ENCODE measurements around the gene IL21R.
"Not testable (repeated sequence)": the region's sequence is repeated elsewhere in the genome, so short reads cannot be mapped to it uniquely, and the experiment has no call there.

IL21R gene

GRCh38 chr16:27427538-27427937 lies 25.6 kb downstream of the IL21R start:
- no peak for DNase-seq (ENCODE audit: low read depth)

DNA sequence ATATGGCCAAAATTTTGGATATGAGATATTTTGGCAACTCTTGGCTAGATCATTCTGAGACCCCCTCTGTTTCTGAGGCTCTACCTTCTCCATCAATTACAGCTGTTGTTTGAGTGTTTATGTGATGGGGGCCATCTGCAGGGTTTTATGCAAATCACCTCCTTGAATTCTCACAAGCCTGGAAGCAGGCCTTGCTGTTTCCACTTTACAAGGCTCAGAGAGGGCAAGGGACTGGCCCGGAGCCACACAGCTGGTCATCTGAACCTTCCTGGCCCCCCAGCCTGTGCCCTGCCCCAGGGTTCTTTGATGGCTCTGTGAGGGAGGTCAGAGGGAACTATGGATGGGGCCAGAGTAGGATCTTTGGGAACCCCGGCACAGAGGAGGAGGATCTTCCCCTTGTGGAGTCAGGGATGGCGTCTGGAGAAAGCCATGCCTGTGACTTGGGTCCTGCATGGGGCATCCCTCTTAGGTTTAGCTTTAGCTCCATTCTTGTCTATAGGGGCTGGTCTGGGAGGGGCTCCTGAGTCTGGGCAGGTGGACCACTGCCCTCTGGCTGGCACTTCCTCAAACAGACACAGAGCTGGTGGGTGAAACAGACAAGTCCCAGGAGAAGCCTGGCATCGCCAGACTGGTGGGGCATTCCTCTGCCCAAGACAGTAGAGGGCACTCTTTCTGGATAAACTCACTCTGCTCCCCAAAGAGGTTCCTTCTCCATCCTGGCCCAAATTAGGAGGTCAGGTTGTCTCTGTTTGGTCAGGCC lies 26.2 kb downstream of the IL21R start:
- no peak for DNase-seq (ENCODE audit: low read depth)

GRCh38 chr16:27429330-27429871 lies 27.4 kb downstream of the IL21R start:
- DNase-seq (ENCODE audit: low read depth) = no peak

DNA sequence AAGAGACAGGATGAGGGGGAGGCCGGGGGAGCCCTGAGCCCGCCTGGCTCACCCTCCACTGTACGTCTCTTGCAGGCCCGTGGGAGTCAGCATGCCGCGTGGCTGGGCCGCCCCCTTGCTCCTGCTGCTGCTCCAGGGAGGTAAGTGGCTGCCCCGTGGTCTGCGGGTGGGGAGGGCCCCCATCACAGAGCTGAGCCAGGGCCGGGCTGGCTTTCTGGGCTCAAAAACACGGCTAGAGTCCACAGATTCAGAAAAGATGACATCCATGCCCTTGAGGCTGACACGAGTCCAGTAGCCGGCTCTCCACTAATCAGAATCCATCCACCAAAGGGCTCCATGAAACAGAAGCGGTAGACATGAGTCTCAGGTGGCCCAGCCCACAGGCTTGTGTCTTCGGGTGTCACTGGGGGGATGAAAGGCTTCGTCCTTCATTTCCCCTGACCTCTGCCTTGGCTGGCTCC lies 28.0 kb downstream of the IL21R start:
- DNase-seq (ENCODE audit: low read depth) = no peak

DNA sequence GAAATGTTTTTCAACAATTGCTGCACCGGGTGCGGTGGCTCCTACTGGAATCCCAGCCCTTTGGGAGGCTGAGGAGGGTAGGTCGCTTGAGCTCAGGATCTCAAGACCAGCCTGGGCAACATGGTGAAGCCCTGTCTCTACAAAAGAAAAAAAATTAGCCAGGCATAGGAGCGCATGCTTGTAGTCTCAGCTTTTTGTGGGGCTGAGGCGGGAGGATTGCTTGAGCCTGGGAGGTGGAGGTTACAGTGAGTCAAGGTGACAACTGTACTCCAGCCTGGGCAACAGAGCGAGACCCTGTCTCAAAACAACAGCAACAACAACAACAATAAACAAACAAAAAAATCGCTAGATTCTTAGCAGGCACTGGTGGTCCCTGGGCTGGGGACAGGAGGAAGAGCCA lies 28.5 kb downstream of the IL21R start:
- no peak for DNase-seq (ENCODE audit: low read depth)

GRCh38 chr16:27430923-27431484 lies 29.0 kb downstream of the IL21R start:
- DNase-seq (ENCODE audit: low read depth) = peak; percentile 48

DNA sequence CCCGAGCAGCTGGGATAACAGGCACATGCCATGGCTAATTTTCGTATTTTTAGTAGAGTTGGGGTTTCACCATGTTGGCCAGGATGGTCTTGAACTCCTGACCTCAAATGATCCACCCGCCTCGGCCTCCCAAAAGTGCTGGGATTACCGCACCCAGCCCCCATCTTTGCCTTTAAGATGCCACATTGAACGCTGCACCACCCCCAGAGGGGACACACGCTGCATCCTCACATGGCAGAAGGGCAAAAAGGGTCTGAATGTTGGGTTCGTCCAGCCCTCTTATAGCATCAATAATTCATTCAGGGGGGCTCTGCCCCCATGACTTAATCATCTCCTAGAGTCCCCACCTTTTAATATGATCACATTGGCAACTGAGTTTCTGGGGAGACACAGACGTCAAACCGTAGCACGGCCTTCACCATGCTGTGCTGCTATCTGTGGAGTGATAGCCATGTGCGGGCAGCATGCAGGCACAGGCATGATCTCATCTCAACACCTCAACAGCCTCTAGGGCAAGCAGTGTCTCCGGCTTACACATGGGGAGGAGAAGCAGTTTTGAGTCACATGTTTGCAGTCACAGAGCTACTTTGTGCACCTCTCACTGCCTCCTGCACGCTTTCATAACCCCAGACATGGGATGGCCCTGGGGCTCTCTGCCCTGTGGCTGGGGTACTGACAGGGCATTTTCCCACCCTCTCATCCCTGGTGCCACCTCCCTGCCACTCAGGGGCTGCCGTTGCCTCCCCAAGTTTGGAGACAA lies 30.0 kb downstream of the IL21R start:
- DNase-seq (ENCODE audit: low read depth) = peak; percentile 21

GRCh38 chr16:27432558-27432957 lies 30.6 kb downstream of the IL21R start:
- DNase-seq (ENCODE audit: low read depth) = peak; percentile 84

DNA sequence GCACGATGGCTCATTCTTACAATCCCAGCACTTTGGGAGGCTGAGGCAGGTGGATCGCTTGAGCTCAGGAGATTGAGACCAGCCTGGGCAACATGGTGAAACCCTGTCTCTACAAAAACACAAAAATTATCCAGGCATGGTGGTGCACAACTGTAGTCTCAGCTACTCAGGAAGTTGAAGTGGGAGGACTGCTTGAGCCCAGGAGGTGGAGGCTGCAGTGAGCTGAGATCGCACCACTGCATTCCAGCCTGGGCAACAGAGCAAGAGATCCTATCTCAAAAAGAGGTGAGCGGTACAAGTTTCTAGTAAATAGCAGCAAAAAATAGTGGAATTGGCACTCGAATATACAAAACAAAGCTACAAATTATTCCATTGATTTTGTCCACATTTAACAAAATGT lies 31.2 kb downstream of the IL21R start:
- not testable (repeated sequence) for DNase-seq (ENCODE audit: low read depth)

GRCh38 chr16:27433636-27434035 lies 31.7 kb downstream of the IL21R start:
- no peak for DNase-seq (ENCODE audit: low read depth)

GRCh38 chr16:27434141-27435051 lies 32.4 kb downstream of the IL21R start:
- no peak for DNase-seq (ENCODE audit: low read depth)

DNA sequence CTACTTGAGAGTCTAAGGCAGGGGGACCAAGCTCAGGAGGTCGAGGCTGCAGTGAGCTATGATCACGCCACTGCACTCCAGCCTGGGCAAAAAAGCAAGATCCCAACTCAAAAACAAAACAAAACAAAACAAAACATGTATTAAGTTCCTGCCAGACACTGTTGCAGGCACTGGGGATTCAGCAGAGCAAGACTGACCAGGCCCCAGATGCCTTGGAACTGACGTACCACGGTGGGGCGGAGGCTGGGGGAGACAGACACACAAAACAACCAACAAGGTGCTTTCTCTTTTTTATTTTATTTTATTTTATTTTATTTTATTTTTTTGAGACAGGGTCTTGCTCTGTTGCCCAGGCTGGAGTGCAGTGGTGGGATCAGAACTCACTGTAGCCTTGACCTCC lies 33.2 kb downstream of the IL21R start:
- DNase-seq (ENCODE audit: low read depth) = not testable (repeated sequence)

DNA sequence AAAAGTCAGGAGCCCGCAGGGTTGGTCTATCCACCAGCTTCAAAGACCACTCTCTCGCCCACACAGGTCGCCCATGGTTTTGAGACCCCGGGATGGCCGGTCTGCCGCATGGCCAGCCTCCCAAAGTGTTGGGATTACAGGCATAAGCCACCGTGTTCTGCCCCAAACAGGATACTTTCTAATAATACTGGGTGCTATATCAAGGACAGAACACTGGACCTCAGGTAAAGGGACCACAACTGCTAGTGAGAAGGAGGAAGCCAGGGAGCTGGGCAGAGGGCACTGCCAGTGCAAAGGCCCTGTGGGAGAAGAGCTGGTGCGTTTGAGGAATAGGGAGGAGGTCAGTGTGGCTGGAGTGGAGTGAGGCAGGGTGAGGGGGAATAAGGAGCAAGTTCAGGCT lies 34.1 kb downstream of the IL21R start:
- no peak for DNase-seq (ENCODE audit: low read depth)

- DNase-seq (ENCODE audit: low read depth) = no peak
Observed at GRCh38 chr16:27436921-27437650, 35.1 kb downstream of the IL21R start.

DNA sequence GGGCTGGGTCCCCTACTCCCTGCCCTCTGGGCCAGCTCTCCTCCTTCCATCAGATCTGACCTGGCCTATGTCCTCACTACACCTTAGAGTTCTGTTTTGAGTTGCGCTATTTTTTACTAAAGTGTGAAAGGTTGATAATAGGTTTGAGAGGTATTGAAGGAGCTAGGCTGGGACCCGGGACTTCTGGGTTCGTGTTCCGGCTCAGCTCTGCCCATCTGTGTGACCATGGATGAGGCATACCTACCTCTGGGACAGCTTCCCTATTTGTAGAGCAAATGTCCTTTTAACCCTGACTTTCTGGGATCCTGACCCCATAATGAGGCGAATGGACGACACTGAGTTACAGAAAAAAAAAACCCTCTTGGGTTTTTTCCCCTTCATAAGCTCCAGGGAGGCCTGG lies 36.0 kb downstream of the IL21R start:
- DNase-seq (ENCODE audit: low read depth) = no peak

- DNase-seq (ENCODE audit: low read depth) = no peak
Observed at GRCh38 chr16:27439271-27440018, 37.5 kb downstream of the IL21R start.

DNA sequence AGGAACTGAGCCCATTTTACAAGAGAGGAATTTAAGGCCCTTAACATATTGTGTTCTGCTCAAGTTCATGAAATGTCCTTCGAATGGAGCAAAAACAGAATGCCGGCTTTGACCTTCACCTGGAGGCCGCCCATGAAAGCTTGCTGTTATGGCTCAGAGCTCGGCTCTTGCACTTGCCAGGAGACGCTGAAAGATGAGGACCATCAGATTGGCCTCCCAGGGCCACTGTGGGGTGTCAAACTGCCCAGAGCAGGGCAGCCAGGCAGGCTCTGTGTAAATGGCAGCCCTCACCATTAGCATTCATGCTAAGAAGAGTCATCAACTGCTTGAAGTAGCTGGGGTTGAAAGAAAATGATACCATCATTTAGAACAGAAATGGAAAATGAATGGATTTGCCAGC lies 39.3 kb downstream of the IL21R start:
- DNase-seq (ENCODE audit: low read depth) = no peak

DNA sequence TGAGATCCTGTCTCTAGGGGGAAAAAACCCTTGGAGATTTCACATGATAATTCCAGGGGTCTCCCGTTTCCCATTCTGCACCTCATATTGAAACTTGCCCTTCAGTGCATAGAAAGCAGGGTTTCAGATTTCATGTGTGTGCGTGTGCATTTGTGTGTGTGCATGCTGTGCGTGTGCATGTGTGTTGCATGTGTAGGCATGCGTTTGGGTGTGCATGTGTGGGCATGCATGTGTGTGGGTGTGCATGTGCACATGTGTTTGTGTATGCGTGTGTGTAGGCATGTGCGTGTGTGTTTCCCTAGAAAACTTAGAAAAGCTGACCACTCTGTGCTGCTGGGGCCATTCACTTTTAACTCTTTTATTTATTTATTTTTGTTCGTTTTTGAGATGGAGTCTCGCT lies 40.0 kb downstream of the IL21R start:
- DNase-seq (ENCODE audit: low read depth) = no peak

- DNase-seq (ENCODE audit: low read depth) = peak; percentile 64
Observed at GRCh38 chr16:27444015-27444414, 42.0 kb downstream of the IL21R start.

- DNase-seq (ENCODE audit: low read depth) = no peak
Observed at GRCh38 chr16:27444470-27444869, 42.5 kb downstream of the IL21R start.
